BJ (cell line): ENCODE results near the gene HEXIM2. TPM values are rescaled to one million over a fixed set of nuclear protein-coding genes. Genes with fewer than 3 reads are reported as not detected.

Experiments
- CTCF ChIA-PET: fragments of 350-600 bp; formaldehyde crosslinking; extraction: SDS; loops from one replicate; lab custom pipeline; 2021; ENCODE audit warnings: antibody characterized with exemption, inconsistent platforms; lab: Yijun Ruan, JAX
- POLR2A ChIA-PET: fragments of 300-600 bp; sonication (Branson Sonifier 250); formaldehyde crosslinking; extraction: SDS; loops from one replicate; lab custom pipeline; 2021; ENCODE audit warnings: antibody characterized with exemption; lab: Charles Lee
- DNase-seq: peaks from one replicate; pipeline ENCODE4 v3.0.0-alpha.2; 2011; ENCODE audit warnings: low read depth
- H3K27me3 ChIP-seq: 2 replicates; pipeline ENCODE4 v1.6.0; 2011; ENCODE audit warnings: low read length; ENCODE audit not compliant: control insufficient read depth, insufficient read depth
- H3K36me3 ChIP-seq: 2 replicates; pipeline ENCODE4 v1.5.1; 2011; ENCODE audit warnings: low read length; ENCODE audit not compliant: control insufficient read depth, insufficient read depth
- H3K4me3 ChIP-seq: 2 replicates; pipeline ENCODE4 v1.5.1; 2011; ENCODE audit warnings: low read depth, mild to moderate bottlenecking, control low read depth, low read length
- CTCF ChIP-seq: IDR thresholded peaks from 2 replicates; pipeline ENCODE4 v1.5.1; 2011; ENCODE audit warnings: low read depth, mild to moderate bottlenecking, control low read depth, inconsistent platforms, low read length, moderate library complexity; ENCODE audit not compliant: insufficient read depth
- polyA plus RNA-seq: library from polyadenylated mRNA; depleted of rRNA; stranded (reverse); fragments of >200 nt; gene quantifications from 2 replicates; pipeline ENCODE4 v1.2.3, GENCODE V29; 2011

The HEXIM2 gene
- polyA plus RNA-seq, 1 experiment: 6.3 TPM

DNA sequence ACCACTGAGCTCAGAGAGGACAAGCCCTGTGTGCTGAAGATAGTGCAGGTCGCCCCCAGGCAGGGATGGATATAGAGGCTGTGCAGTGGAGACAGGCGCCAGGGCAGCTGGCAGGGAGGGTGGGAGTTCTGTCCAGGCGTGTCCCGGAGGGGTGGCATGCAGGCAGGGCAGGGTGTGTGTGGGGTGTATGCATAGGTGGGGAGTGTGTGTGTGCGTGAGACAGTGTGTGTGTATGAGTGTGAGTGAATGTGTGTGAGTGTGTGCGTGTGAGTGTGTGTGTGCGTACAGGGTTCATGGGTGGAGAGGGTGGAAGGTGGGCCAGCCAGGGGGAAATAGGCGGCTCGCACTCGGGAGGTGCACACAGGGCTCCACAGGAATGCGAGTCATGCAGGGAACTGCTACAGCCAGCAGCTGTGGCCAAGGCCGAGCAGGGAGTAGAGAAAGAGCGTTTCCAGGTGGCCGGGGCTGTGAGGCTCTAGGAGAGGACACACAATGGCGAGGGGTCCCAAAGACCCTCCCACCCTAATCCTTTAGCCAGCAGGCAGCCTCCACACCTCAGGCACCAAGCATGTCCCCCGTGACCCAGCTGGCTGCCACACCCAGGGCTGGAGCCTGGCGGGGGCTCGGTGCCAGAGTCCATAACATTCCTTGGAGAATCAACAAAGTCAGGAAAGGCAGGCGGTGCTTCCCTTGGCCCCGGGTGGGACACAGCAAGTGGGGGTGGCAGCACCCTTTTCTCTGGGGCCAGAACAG lies 34.0 kb upstream of the HEXIM2 start:
- ChIA-PET CTCF (interaction anchor here (0.8 to 6.9 kb wide), 7 partner anchors 8 to 764 kb away, joined by 3 to 95 read pairs (median 4); partner anchors contain the start of genes ACBD4, FAM171A2 and HEXIM1), POLR2A (interaction anchor here (0.6 kb wide), 1 partner anchor 22 kb away, joined by 3 read pairs; no protein-coding TSS in a partner anchor)
- peaks cover 2% of the 10 kb centered on the region for H3K36me3 ChIP-seq
- no peak for TF ChIP-seq CTCF
- no peaks in the 10 kb centered on the region for H3K27me3 ChIP-seq
- no peak for DNase-seq
- no peak overlapping the region for H3K4me3 ChIP-seq

DNA sequence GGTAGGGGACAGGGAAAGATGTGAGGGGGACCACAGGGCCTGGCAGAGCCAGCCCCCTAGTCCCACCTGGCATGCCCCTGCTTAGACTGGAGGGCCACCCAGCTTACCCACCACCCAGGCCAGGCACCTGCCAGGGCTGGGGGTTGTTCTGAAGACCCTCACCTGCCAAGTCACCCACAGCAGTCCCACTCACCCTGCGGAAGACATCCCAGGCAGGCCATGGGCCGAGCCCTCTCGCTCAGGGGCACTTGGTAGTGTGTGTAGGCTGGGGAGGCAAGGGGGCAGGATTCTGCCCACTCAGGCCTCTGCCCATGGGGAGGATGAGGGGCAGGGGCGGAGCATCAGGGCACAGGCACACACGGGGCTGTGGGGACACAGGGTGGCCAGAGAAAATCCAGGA lies 33.3 kb upstream of the HEXIM2 start:
- DNase-seq: no peak
- no peak for TF ChIP-seq CTCF
- Histone ChIP-seq H3K4me3 (no peak overlapping the region), H3K36me3 (peaks cover 2% of the 10 kb centered on the region), H3K27me3 (no peaks in the 10 kb centered on the region)
- ChIA-PET POLR2A (interaction anchor here (0.6 kb wide), 1 partner anchor 23 kb away, joined by 3 read pairs; no protein-coding TSS in a partner anchor), CTCF (interaction anchor here (0.9 to 6.9 kb wide), 5 partner anchors 10 to 765 kb away, joined by 3 to 95 read pairs (median 4); partner anchors contain the start of genes FAM171A2 and HEXIM1)

DNA sequence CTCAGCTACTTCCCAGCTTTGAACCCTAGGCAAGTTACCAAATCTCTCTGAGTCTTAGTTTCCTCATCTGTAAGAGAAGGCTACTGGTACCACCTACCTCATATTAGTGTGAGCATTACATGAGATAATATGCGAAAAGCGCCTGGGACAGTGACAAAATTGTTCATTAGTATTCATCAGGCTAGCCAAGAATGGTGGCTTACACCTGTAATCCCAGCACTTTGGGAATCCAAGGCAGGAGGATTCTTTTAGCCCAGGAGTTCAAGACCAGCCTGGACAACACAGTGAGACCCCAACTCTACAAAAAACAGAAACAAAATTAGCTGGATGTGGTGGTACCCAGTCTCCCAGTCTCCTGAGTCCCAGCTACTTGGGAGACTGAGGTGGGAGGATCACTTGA lies 32.7 kb upstream of the HEXIM2 start:
- no peak for DNase-seq
- Histone ChIP-seq H3K36me3 (peaks cover 2% of the 10 kb centered on the region), H3K4me3 (no peak overlapping the region), H3K27me3 (no peaks in the 10 kb centered on the region)
- ChIA-PET CTCF (interaction anchor here (1.2 to 6.9 kb wide), 4 partner anchors 11 to 219 kb away, joined by 3 to 95 read pairs (median 8); no protein-coding TSS in a partner anchor), POLR2A (interaction anchor here (0.6 kb wide), 2 partner anchors 183 to 485 kb away, joined by 3 read pairs; no protein-coding TSS in a partner anchor)
- no peak for TF ChIP-seq CTCF

DNA sequence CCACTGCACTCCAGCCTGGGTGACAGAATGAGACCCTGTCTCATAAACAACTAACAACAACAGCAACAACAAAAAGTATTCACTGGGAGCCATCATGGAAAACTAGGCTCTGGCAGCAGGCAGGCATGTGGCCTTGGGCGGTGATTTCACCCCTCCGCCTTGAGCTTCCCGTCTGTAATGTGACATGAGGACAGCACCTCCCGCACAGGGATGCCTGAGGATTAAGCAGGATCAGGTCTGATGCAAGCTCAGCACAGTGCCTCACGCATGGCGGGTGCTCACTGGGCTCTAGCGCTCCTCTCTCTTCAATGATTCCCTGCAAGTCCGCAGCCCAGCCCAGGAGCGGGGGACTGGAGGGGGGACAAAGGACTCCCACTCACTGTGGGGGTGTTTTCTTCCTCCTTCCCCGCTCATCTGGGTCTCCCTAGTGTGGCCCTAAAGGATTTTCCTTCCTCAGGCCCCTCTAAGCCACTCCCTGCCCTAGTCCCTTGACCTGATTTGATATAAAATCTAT lies 32.2 kb upstream of the HEXIM2 start:
- ChIA-PET POLR2A (interaction anchor here (0.6 kb wide), 2 partner anchors 182 to 486 kb away, joined by 3 read pairs; no protein-coding TSS in a partner anchor), CTCF (interaction anchor here (0.8 to 7.3 kb wide), 8 partner anchors 11 to 350 kb away, joined by 3 to 131 read pairs (median 4); partner anchors contain the start of gene HEXIM1)
- no peaks in the 10 kb centered on the region for H3K27me3 ChIP-seq
- DNase-seq: no peak
- H3K4me3 ChIP-seq: no peak overlapping the region
- H3K36me3 ChIP-seq: peaks cover 1% of the 10 kb centered on the region
- TF ChIP-seq CTCF: no peak
